GM04503 (cell line): Measurements from ENCODE around the gene SEC24A.
A peak's percentile ranks its signal among the peaks of the same experiment; 100 is the strongest.
"Not testable (repeated sequence)": the region's sequence is repeated elsewhere in the genome, so short reads cannot be mapped to it uniquely, and the experiment has no call there.

Experiments used
- DNase-seq: peaks from one replicate; pipeline ENCODE4 v3.0.0-alpha.2; 2012; ENCODE audit warnings: low read depth

Gene SEC24A

GRCh38 chr5:134749415-134749814 is 100.8 kb downstream of the SEC24A start:
- no peak for DNase-seq

- DNase-seq = no peak
Observed at GRCh38 chr5:134758176-134758503, 109.6 kb downstream of the SEC24A start.

GRCh38 chr5:134758504-134759341 is 110.1 kb downstream of the SEC24A start, which contains the start of gene DDX46:
Gene DDX46, plus strand, starts transcription at chr5:134758779. Its CDS starts 160 bp downstream, at chr5:134758939.
- peak; percentile 54 for DNase-seq

- not testable (repeated sequence) for DNase-seq
Observed at GRCh38 chr5:134767528-134768291, 119.1 kb downstream of the SEC24A start.

- DNase-seq = no peak
Observed at GRCh38 chr5:134769206-134769605, 120.6 kb downstream of the SEC24A start.

GRCh38 chr5:134772461-134773125 is 124.0 kb downstream of the SEC24A start:
- DNase-seq = no peak

GRCh38 chr5:134777366-134777765 is 128.8 kb downstream of the SEC24A start:
- DNase-seq = no peak
